HL-60 (cell line): ENCODE measurements around the gene OBP2A.

Experiments used
- DNase-seq, 2 experiments: peaks; one replicate each; pipeline ENCODE4 v3.0.0-alpha.2; 2010 to 2020; ENCODE audit warnings: low read depth in 1 of 2, low spot score in 1 of 2
- H3K27ac ChIP-seq: fragments of 250-450 bp; sonication (Bioruptor Pico); replicated peaks from 2 replicates; pipeline ENCODE4 v1.5.1; 2020; ENCODE audit warnings: mild to moderate bottlenecking, moderate library complexity
- H3K27me3 ChIP-seq: fragments of 250-450 bp; sonication (Bioruptor Pico); 2 replicates; pipeline ENCODE4 v1.5.1; 2021; ENCODE audit warnings: mild to moderate bottlenecking, moderate library complexity; ENCODE audit not compliant: insufficient read depth, poor library complexity, severe bottlenecking
- H3K4me3 ChIP-seq: replicated peaks from 2 replicates; pipeline ENCODE4 v1.5.1; 2011; ENCODE audit warnings: mild to moderate bottlenecking, control low read depth, low read length; ENCODE audit not compliant: insufficient read depth
- CTCF ChIP-seq: IDR thresholded peaks from one replicate; pipeline ENCODE4 v1.5.1; 2011; ENCODE audit warnings: low read length, control low read depth, inconsistent platforms; ENCODE audit not compliant: insufficient read depth
- GABPA ChIP-seq: IDR thresholded peaks from 2 replicates; pipeline ENCODE4 v1.6.1; 2012; ENCODE audit warnings: low read depth
- POLR2AphosphoS5 ChIP-seq: IDR thresholded peaks from 2 replicates; pipeline ENCODE4 v1.6.1; 2012; ENCODE audit warnings: low read depth
- REST ChIP-seq: IDR thresholded peaks from 2 replicates; pipeline ENCODE4 v1.6.1; 2012; ENCODE audit warnings: low read depth; ENCODE audit not compliant: insufficient replicate concordance
- SPI1 ChIP-seq: IDR thresholded peaks from 2 replicates; pipeline ENCODE4 v1.6.1; 2012; ENCODE audit warnings: low read depth, mild to moderate bottlenecking, borderline replicate concordance

The OBP2A gene

GRCh38 chr9:135565141-135565628 lies 19.3 kb downstream of the OBP2A start:
- H3K27me3 ChIP-seq: no peaks in the 10 kb centered on the region
- H3K27ac ChIP-seq: no peak overlapping the region
- no peak overlapping the region for H3K4me3 ChIP-seq
- no peak for TF ChIP-seq SPI1
- TF ChIP-seq CTCF: no peak
- no peak for TF ChIP-seq POLR2AphosphoS5
- no peak for TF ChIP-seq REST
- TF ChIP-seq GABPA: no peak
- DNase-seq: no peak

GRCh38 chr9:135565636-135566035 lies 19.7 kb downstream of the OBP2A start:
- Histone ChIP-seq H3K27me3 (peaks cover under 1% of the 10 kb centered on the region), H3K27ac (no peak overlapping the region)
- TF ChIP-seq CTCF (no peak), REST (no peak), POLR2AphosphoS5 (no peak), GABPA (no peak), SPI1 (no peak)

GRCh38 chr9:135566552-135566951 lies 20.6 kb downstream of the OBP2A start:
- DNase-seq: no peak
- H3K27me3 ChIP-seq: peaks cover 2% of the 10 kb centered on the region

More at GRCh38 chr9:135565636-135566035, 19.7 kb downstream of the OBP2A start:
- H3K4me3 ChIP-seq: no peak overlapping the region
- no peak for DNase-seq

More at GRCh38 chr9:135566552-135566951, 20.6 kb downstream of the OBP2A start:
- H3K27ac ChIP-seq: no peak overlapping the region
- no peak for TF ChIP-seq CTCF
- no peak for TF ChIP-seq GABPA
- no peak for TF ChIP-seq SPI1
- no peak for TF ChIP-seq REST
- TF ChIP-seq POLR2AphosphoS5: no peak
- H3K4me3 ChIP-seq: no peak overlapping the region
